ENCODE data around the gene PLEKHG5.

Gene PLEKHG5

GRCh38 chr1:6491480-6491962 lies at the start of gene PLEKHG5:
Gene PLEKHG5 (minus strand): TSS chr1:6491667. CDS start chr1:6477571, 14,096 bp downstream.
- DNase-seq (ENCODE audit: insufficient read length, low spot score) (no peak), FAIRE-seq (no peak)

- DNase-seq (ENCODE audit: insufficient read length, low spot score) = no peak
- FAIRE-seq = no peak
These were observed 47.5 kb upstream of the PLEKHG5 start for GRCh38 chr1:6538956-6539355.

- FAIRE-seq = no peak
- DNase-seq (ENCODE audit: insufficient read length, low spot score) = no peak
These were observed 44.8 kb upstream of the PLEKHG5 start for GRCh38 chr1:6536291-6536690.

GRCh38 chr1:6535214-6535613 lies 43.7 kb upstream of the PLEKHG5 start:
- DNase-seq (ENCODE audit: insufficient read length, low spot score) = no peak
- no peak for FAIRE-seq

GRCh38 chr1:6534248-6534822 lies 42.9 kb upstream of the PLEKHG5 start:
- no peak for DNase-seq (ENCODE audit: insufficient read length, low spot score)
- FAIRE-seq = no peak

- FAIRE-seq (no peak), DNase-seq (ENCODE audit: insufficient read length, low spot score) (no peak)
These were observed 40.5 kb upstream of the PLEKHG5 start for GRCh38 chr1:6531996-6532395.

- FAIRE-seq (no peak), DNase-seq (ENCODE audit: insufficient read length, low spot score) (no peak)
These were observed 39.2 kb upstream of the PLEKHG5 start for GRCh38 chr1:6530504-6531160.

- no peak for FAIRE-seq
- no peak for DNase-seq (ENCODE audit: insufficient read length, low spot score)
These were observed 37.0 kb upstream of the PLEKHG5 start for GRCh38 chr1:6528492-6528891.

GRCh38 chr1:6526316-6526715 lies 34.8 kb upstream of the PLEKHG5 start:
- DNase-seq (ENCODE audit: insufficient read length, low spot score) (no peak), FAIRE-seq (no peak)

GRCh38 chr1:6523566-6523965 lies 32.1 kb upstream of the PLEKHG5 start:
- DNase-seq (ENCODE audit: insufficient read length, low spot score) = no peak
- FAIRE-seq = no peak

- FAIRE-seq (no peak), DNase-seq (ENCODE audit: insufficient read length, low spot score) (no peak)
These were observed 30.1 kb upstream of the PLEKHG5 start for GRCh38 chr1:6521536-6521935.

- DNase-seq (ENCODE audit: insufficient read length, low spot score) = no peak
These were observed 28.6 kb upstream of the PLEKHG5 start for GRCh38 chr1:6519935-6520671.

GRCh38 chr1:6519491-6519934 lies 28.0 kb upstream of the PLEKHG5 start:
- DNase-seq (ENCODE audit: insufficient read length, low spot score) (no peak), FAIRE-seq (no peak)

More at GRCh38 chr1:6519935-6520671, 28.6 kb upstream of the PLEKHG5 start:
- no peak for FAIRE-seq

GRCh38 chr1:6517435-6517851 lies 26.0 kb upstream of the PLEKHG5 start:
- DNase-seq (ENCODE audit: insufficient read length, low spot score) (no peak), FAIRE-seq (no peak)

GRCh38 chr1:6515771-6516170 lies 24.3 kb upstream of the PLEKHG5 start:
- FAIRE-seq (no peak), DNase-seq (ENCODE audit: insufficient read length, low spot score) (no peak)

- no peak for FAIRE-seq
- DNase-seq (ENCODE audit: insufficient read length, low spot score) = no peak
These were observed 21.9 kb upstream of the PLEKHG5 start for GRCh38 chr1:6513320-6513801.

- DNase-seq (ENCODE audit: insufficient read length, low spot score) (no peak), FAIRE-seq (no peak)
These were observed 21.4 kb upstream of the PLEKHG5 start for GRCh38 chr1:6512908-6513280.

GRCh38 chr1:6512245-6512907 lies 20.9 kb upstream of the PLEKHG5 start:
- no peak for FAIRE-seq
- no peak for DNase-seq (ENCODE audit: insufficient read length, low spot score)

GRCh38 chr1:6511561-6512244 lies 20.2 kb upstream of the PLEKHG5 start:
- DNase-seq (ENCODE audit: insufficient read length, low spot score) (no peak), FAIRE-seq (no peak)

- no peak for FAIRE-seq
- no peak for DNase-seq (ENCODE audit: insufficient read length, low spot score)
These were observed 19.6 kb upstream of the PLEKHG5 start for GRCh38 chr1:6511056-6511455.
